ENCODE measurements around the gene CLMP. TPM values are rescaled to one million over a fixed set of nuclear protein-coding genes. Genes with fewer than 3 reads are reported as not detected.

CLMP gene
- total RNA-seq, 1 donor = 147 TPM

GRCh38 chr11:123145220-123145619, 49.8 kb downstream of the CLMP start:
- TF ChIP-seq CTCF (IDR thresholded peaks at IDR 0.05; ENCODE audit: insufficient read depth, low read depth, low read length) = no peak
- peak; percentile 92 for DNase-seq (ENCODE audit: low read depth)
- H3K4me3 ChIP-seq (ENCODE audit: low read depth, low read length) = no peak overlapping the region

GRCh38 chr11:123144707-123145106, 50.3 kb downstream of the CLMP start:
- DNase-seq (ENCODE audit: low read depth) = no peak
- no peak for TF ChIP-seq CTCF (IDR thresholded peaks at IDR 0.05; ENCODE audit: insufficient read depth, low read depth, low read length)
- H3K4me3 ChIP-seq (ENCODE audit: low read depth, low read length) = no peak overlapping the region

GRCh38 chr11:123143921-123144320, 51.1 kb downstream of the CLMP start:
- no peak for DNase-seq (ENCODE audit: low read depth)
- H3K4me3 ChIP-seq (ENCODE audit: low read depth, low read length) = no peak overlapping the region
- no peak for TF ChIP-seq CTCF (IDR thresholded peaks at IDR 0.05; ENCODE audit: insufficient read depth, low read depth, low read length)

- no peak for DNase-seq (ENCODE audit: low read depth)
Observed at GRCh38 chr11:123143476-123143875, 51.6 kb downstream of the CLMP start.

GRCh38 chr11:123139206-123139605, 55.8 kb downstream of the CLMP start:
- no peak for TF ChIP-seq CTCF (IDR thresholded peaks at IDR 0.05; ENCODE audit: insufficient read depth, low read depth, low read length)
- no peak for DNase-seq (ENCODE audit: low read depth)
- H3K4me3 ChIP-seq (ENCODE audit: low read depth, low read length) = no peak overlapping the region

More at GRCh38 chr11:123143476-123143875, 51.6 kb downstream of the CLMP start:
- no peak overlapping the region for H3K4me3 ChIP-seq (ENCODE audit: low read depth, low read length)
- no peak for TF ChIP-seq CTCF (IDR thresholded peaks at IDR 0.05; ENCODE audit: insufficient read depth, low read depth, low read length)

- TF ChIP-seq CTCF (IDR thresholded peaks at IDR 0.05; ENCODE audit: insufficient read depth, low read depth, low read length) = peak; percentile 27
- no peak overlapping the region for H3K4me3 ChIP-seq (ENCODE audit: low read depth, low read length)
- peak; percentile 88 for DNase-seq (ENCODE audit: low read depth)
Observed at GRCh38 chr11:123137431-123138224, 57.4 kb downstream of the CLMP start.
